Thoracic aorta (tissue), 2 donors: ENCODE data around the gene BACH2. TPM values are rescaled to one million over a fixed set of nuclear protein-coding genes. Genes with fewer than 3 reads are reported as not detected.

Experiments
- ATAC-seq: fragments of 150-250 bp; one replicate; pipeline ENCODE4 v1.8.0; 2017; ENCODE audit warnings: low read depth; ENCODE audit not compliant: insufficient number of reproducible peaks, low FRiP score
- DNase-seq: peaks from one replicate; pipeline ENCODE4 v3.0.0-alpha.2; 2020; ENCODE audit warnings: low spot score
- H3K27ac ChIP-seq, 2 donors: fragments of 200-600 bp; sonication (generic); 1 replicate in 1 of 2; 2 replicates in 1 of 2; pipeline ENCODE4 v1.5.1; 2016; ENCODE audit warnings: mild to moderate bottlenecking in 2 of 2, moderate library complexity in 2 of 2
- H3K27me3 ChIP-seq: fragments of 200-600 bp; sonication (generic); replicated peaks from 2 replicates; pipeline ENCODE4 v1.6.0; 2016; ENCODE audit warnings: mild to moderate bottlenecking; ENCODE audit not compliant: insufficient read depth
- H3K36me3 ChIP-seq: fragments of 200-600 bp; sonication (generic); one replicate; pipeline ENCODE4 v1.5.1; 2016
- H3K4me1 ChIP-seq, 2 donors: fragments of 200-600 bp; sonication (generic); 1 replicate in 1 of 2; 2 replicates in 1 of 2; pipeline versions ENCODE4 v1.5.1 to v1.6.0; 2016; ENCODE audit warnings: low read depth in 2 of 2, mild to moderate bottlenecking in 1 of 2; ENCODE audit not compliant: control insufficient read depth in 1 of 2
- H3K4me3 ChIP-seq: fragments of 200-600 bp; sonication (generic); 2 replicates; pipeline ENCODE4 v1.5.1; 2016; ENCODE audit warnings: mild to moderate bottlenecking
- H3K9me3 ChIP-seq: fragments of 200-600 bp; sonication (generic); 2 replicates; pipeline ENCODE4 v1.5.1; 2016
- total RNA-seq, 2 donors: library from RNA; depleted of rRNA; stranded (reverse); fragments of >200 nt; gene quantifications; one replicate each; pipeline versions ENCODE4 v1.1.0 to v1.2.3, GENCODE V29; 2016
- TF ChIP-seq, protein P1 (sequence below): fragments of 200-600 bp; sonication (generic); IDR thresholded peaks from one replicate; pipeline ENCODE4 v1.5.1; 2019; ENCODE audit warnings: antibody characterized with exemption

The BACH2 gene
- total RNA-seq, 2 donors from 2014 or later = 6.1 to 17.8 TPM

DNA sequence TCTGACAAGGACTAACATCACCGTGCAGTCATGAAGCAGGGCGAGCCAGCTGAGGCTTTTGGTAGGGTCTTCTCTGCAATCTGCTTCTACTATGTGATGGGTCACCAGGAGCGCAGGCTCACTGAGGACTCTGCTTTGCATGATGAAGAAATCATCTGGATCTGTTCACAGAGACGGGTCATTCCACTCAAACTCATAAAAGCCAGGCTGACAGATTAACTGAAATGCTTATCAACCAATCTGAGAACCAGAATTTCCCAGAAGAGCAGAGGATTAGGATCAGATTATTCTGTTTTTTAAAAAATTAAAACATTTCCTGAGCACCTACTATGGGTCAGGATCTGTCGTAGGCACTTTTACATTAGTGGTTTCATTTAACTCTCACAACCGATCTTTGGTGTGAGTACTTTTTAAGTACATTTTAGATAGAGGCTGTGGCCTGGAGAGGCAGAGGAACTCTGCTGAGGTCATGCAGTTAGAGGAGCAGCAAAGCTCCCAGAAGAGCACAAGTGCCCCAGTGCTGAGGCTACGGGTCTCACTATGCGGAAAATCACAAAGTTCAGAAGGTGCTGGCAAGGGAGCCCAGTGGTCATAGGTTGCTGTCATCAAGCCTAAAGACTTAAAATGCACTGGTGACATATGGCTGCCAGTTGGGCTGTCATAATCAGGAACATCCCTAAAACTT is 109.1 kb downstream of the BACH2 start:
- no peak for DNase-seq

DNA sequence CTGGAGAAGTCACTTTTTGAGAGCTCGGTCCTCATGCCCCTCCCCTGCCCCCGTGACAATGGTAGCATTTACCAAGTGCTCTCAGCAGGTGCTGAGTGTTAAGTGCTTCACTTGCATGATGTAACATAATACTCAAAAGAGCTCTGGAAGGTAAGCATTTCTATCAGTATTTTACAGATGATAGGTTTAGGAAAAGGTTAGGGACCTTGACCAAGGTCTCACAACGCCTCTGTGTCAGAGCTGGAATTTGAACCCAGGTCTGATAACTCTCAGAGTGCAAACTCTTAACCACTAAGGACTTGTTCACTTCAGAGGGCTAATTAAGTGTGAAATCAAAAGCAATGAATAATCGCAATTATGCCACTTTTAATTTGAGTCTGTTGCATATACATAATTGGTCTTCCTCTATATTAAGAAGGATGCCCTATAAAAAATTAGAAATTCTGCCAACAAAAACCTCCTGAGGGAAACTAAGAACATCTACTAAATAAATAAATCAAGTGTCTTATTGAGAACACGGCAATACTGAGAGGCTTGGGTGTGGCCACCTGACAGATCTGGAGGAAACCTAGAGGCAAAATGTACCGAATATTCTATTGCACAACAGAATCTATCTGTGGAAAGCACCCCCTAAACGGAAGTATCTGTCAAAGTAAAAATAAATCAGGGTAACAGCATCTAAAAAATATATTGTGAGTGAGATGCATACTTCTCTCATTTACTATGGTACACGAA is 109.8 kb downstream of the BACH2 start:
- Histone ChIP-seq H3K9me3 (no peaks in the 10 kb centered on the region), H3K36me3 (no peaks in the 10 kb centered on the region), H3K4me3 (no peak overlapping the region), H3K27me3 (no peaks in the 10 kb centered on the region), H3K27ac (no peak overlapping the region), H3K4me1 (peaks cover 0 to 24% of the 10 kb centered on the region in 2 donors)
- ATAC-seq = no peak
- no peak for DNase-seq
- TF ChIP-seq, protein P1, sequence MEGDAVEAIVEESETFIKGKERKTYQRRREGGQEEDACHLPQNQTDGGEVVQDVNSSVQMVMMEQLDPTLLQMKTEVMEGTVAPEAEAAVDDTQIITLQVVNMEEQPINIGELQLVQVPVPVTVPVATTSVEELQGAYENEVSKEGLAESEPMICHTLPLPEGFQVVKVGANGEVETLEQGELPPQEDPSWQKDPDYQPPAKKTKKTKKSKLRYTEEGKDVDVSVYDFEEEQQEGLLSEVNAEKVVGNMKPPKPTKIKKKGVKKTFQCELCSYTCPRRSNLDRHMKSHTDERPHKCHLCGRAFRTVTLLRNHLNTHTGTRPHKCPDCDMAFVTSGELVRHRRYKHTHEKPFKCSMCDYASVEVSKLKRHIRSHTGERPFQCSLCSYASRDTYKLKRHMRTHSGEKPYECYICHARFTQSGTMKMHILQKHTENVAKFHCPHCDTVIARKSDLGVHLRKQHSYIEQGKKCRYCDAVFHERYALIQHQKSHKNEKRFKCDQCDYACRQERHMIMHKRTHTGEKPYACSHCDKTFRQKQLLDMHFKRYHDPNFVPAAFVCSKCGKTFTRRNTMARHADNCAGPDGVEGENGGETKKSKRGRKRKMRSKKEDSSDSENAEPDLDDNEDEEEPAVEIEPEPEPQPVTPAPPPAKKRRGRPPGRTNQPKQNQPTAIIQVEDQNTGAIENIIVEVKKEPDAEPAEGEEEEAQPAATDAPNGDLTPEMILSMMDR = no peak

More for the DNA sequence above, 109.1 kb downstream of the BACH2 start:
- no peaks in the 10 kb centered on the region for H3K27me3 ChIP-seq
- H3K36me3 ChIP-seq = no peaks in the 10 kb centered on the region
- H3K9me3 ChIP-seq = no peaks in the 10 kb centered on the region
- TF ChIP-seq, protein P1 = no peak
- ATAC-seq = no peak
- peaks cover 0 to 24% of the 10 kb centered on the region in 2 donors for H3K4me1 ChIP-seq
- H3K4me3 ChIP-seq = no peak overlapping the region
- H3K27ac ChIP-seq = no peak overlapping the region

DNA sequence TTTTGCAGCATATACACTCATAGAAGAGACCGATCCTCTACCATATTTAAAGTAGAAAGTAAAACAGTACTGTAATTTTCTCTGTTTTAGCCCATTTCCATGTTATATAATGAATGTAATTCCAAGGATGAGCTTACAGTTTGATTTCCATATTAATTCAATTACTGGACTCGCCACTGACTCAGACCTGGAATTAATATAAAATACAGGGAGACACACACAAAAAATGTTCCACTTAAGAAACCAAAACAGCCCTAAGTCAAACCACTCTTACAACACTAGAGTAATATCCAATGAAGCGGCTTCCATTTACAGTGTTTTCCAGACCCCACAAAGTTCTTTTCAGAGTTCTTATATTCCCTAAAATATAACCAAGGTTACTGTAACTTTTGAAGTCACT is 110.6 kb downstream of the BACH2 start:
- DNase-seq (no peak), ATAC-seq (no peak)
- H3K27ac ChIP-seq = no peak overlapping the region
- H3K4me1 ChIP-seq = peaks cover 0 to 24% of the 10 kb centered on the region in 2 donors
- no peaks in the 10 kb centered on the region for H3K27me3 ChIP-seq
- no peak overlapping the region for H3K4me3 ChIP-seq
- TF ChIP-seq, protein P1 = no peak
- H3K9me3 ChIP-seq = no peaks in the 10 kb centered on the region
- H3K36me3 ChIP-seq = no peaks in the 10 kb centered on the region

DNA sequence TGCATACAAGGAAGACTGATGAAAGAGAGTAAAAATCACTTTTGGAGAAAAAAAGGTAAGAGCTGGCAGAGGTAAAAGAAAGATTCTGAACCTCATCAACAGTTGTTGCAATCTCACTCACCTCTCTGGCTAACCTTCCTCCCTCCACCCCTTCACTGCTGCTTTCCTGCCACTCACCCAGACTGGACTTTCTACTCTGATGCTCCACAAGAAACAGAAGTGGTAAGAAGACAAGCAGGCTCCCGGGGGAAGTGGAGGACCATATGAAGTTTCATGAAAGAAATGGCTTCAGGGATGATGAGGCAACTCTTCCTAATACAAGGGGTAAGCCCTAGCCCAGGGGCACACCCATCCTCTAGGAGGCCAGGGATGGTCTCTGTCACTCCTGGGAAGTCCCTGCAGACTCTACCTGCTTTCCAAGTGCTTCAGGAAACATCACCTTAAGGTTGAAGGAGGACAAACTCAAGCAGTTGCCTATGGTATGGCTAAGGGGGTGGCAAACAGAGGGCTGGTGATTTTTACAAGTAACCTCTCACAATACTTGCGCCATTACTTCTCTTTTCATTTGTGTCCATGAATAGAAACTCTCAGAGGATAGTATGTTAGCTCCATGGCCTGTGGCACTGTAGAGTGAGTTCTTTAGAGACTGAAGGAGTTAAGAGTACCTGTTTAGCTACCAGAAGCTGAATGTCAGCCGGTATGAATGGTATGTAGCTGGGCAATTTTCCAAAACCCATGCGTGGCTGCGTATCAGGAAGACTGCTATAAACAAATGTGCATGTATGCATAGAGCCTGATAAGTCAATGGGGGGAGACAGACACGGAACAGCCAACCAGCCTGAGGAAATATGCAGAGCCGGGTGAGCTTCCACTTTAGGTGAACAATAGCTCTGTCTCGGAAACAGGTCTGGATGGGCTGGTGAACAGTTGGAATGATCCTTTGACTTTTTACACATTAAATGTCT is 112.0 kb downstream of the BACH2 start:
- TF ChIP-seq, protein P1 = no peak
- DNase-seq (no peak), ATAC-seq (no peak)
- no peak overlapping the region for H3K4me3 ChIP-seq
- no peaks in the 10 kb centered on the region for H3K36me3 ChIP-seq
- no peaks in the 10 kb centered on the region for H3K27me3 ChIP-seq
- H3K9me3 ChIP-seq = no peaks in the 10 kb centered on the region
- H3K27ac ChIP-seq = no peak overlapping the region
- peaks cover 0 to 24% of the 10 kb centered on the region in 2 donors for H3K4me1 ChIP-seq
